ENCODE results near the gene ADRA1B.

Gene ADRA1B

DNA sequence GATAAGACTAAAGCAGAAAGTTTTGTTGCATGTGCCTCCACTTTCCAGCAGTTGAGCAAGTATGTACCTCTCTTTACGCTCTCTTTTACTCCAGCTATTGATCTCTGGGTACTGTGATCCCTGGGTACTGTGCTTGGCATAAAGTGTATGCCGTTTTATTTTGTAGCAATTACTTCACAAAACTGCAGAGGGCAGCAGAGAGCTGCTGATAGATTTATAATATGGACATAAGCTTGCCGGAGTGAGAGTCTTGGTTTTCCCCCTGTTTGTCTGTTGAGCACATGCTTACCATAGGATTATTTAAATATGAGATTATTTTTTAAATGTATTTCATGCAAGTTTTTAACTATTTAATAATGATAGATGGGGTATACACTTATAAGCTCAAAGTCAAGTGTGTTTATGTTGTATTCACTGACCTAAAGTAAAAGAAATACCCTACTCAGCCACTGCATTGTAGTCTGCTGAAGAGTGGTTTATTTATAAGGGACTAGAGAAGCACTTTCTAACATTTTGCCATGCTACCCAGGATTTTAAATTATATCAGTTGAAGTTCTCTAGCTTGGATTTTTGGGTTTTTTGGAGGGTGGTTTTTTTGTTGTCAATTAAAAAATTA is 105.7 kb downstream of the ADRA1B start:
- DNase-seq (ENCODE audit: low read depth): peak; percentile 73
- H3K4me3 ChIP-seq (ENCODE audit: low read depth, low read length): no peak overlapping the region

More for the DNA sequence above, 105.7 kb downstream of the ADRA1B start:
- TF ChIP-seq, protein P1, sequence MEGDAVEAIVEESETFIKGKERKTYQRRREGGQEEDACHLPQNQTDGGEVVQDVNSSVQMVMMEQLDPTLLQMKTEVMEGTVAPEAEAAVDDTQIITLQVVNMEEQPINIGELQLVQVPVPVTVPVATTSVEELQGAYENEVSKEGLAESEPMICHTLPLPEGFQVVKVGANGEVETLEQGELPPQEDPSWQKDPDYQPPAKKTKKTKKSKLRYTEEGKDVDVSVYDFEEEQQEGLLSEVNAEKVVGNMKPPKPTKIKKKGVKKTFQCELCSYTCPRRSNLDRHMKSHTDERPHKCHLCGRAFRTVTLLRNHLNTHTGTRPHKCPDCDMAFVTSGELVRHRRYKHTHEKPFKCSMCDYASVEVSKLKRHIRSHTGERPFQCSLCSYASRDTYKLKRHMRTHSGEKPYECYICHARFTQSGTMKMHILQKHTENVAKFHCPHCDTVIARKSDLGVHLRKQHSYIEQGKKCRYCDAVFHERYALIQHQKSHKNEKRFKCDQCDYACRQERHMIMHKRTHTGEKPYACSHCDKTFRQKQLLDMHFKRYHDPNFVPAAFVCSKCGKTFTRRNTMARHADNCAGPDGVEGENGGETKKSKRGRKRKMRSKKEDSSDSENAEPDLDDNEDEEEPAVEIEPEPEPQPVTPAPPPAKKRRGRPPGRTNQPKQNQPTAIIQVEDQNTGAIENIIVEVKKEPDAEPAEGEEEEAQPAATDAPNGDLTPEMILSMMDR (IDR thresholded peaks at IDR 0.05; ENCODE audit: low read depth, low read length): peak; percentile 57
- TF ChIP-seq MAX (IDR thresholded peaks at IDR 0.05; ENCODE audit: low read depth, low read length): peak; percentile 48; the same call in 1 of the 2 replicates
- no peak for TF ChIP-seq POLR2A (IDR thresholded peaks at IDR 0.05; ENCODE audit: extremely low read depth, insufficient read length)
- peak; percentile 71; the same call in 1 of the 2 replicates for TF ChIP-seq MYC (IDR thresholded peaks at IDR 0.05; ENCODE audit: low read depth, low read length)

Measured in NB4 (cell line).